Islet of Langerhans (tissue), 1 donor: ENCODE measurements around the gene OTUD4.

Experiments used
- FAIRE-seq: peaks from one replicate; lab custom pipeline; 2011; peaks lifted over from hg19 to GRCh38; lab: Jason Lieb, UNC

Gene OTUD4

GRCh38 chr4:145108128-145108527 lies 72.3 kb downstream of the OTUD4 start:
- FAIRE-seq: no peak

- FAIRE-seq: no peak
Measured at GRCh38 chr4:145107126-145107525, 73.3 kb downstream of the OTUD4 start.

DNA sequence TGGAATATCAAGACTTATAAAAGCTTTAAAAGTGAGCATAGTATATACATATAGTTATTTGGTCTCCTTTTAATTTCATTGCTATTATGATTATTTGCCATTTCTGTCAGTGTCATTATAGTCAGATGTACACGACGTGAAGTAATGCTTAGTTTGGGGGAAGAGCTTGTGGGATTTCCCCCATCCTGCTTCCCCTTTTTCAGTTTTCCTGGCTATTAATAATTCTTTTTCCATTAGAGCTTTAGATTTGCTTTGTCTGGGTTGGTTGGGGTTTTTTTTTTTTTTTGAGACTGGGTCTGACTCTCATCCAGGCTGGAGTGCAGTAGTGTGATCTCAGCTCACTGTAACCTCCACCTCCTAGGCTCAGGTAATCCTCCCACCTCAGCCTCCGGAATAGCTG lies 76.9 kb downstream of the OTUD4 start:
- FAIRE-seq: no peak

DNA sequence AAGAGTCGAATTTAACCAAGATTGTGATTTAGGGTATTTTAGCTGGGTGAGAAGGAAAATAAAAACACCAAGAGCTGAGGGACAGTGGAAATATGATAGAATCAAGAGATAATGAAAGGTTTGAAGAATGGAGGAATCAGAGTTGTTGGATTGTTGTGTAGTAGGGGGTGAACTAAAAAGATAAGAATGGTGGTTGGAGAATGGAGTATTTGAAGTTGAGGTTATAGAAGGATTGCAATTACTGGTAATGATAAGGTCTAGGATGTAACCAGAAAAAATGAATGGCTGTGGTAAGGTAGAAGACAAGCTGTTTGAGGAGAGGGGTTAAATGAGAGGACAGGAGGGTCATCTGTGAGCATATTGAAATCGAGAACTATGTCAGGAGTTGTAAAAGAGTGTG lies 77.8 kb downstream of the OTUD4 start:
- FAIRE-seq: no peak

DNA sequence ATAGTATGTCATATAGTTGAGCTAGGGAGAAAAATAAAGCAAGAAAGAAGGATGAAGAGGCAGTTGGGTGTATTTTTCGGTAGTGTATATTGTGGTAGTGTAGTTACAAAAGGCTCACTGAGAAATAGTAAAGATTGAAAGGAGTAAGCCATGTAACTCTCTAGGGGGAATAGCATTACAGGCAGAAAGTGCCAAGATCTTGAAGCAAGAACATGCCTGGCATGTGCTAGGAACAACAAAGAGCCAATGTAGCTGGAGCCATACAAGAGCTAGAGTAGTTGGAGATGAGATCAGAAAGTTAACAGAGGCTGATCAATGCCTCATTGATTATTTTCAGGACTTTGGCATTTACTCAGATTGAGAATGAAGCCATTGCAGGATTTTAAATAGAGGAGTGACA lies 79.3 kb downstream of the OTUD4 start:
- FAIRE-seq: no peak

- FAIRE-seq: no peak
Measured at GRCh38 chr4:145099653-145100052, 80.7 kb downstream of the OTUD4 start.

DNA sequence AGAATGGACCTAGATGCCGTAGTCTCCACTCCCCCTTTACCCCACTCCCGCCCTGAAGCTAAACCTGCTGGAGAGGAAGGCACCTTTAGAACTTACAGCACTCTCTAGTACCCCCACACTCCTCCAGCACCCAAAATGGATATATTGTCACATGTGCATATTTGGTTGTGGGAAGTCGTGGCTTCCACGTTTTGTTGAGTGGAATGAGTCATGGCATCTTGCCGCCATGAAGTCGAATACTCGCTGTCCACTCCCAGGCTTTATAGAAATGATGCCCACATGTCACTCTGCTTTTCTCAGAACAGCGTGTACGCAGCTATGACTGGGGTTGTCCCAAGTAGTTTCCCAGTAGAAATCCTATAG lies 81.7 kb downstream of the OTUD4 start:
- no peak for FAIRE-seq

- FAIRE-seq: no peak
Measured at GRCh38 chr4:145097821-145098674, 82.3 kb downstream of the OTUD4 start, which contains the start of the genes ABCE1 and ANAPC10. Gene ABCE1, plus strand, starts transcription at chr4:145098311. Its CDS starts 6,102 bp downstream, at chr4:145104413. Gene ANAPC10, minus strand, starts transcription at chr4:145098196. Its CDS starts 2,097 bp downstream, at chr4:145096099.

- no peak for FAIRE-seq
Measured at GRCh38 chr4:145097331-145097820, 83.0 kb downstream of the OTUD4 start.

GRCh38 chr4:145093638-145094037 lies 86.8 kb downstream of the OTUD4 start:
- FAIRE-seq: no peak

DNA sequence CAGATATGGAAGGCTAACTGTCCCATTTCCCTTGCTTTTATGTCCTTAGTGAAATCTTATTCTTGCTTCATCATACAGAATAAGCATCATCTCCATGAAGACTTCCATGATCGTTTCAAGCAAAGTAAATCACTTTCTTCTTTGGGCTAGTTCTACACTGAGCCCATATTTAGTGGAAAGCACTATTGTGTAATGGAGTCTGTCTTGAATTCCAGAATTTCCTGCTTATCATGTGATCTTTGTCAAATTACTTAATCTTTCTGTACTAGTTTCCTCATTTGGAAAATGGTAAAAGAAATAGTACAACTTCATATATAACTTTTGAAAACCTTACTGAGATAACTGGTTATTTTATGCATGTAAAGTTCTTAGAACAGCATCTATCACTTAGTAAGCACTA lies 90.0 kb downstream of the OTUD4 start:
- FAIRE-seq: no peak

- FAIRE-seq: no peak
Measured at GRCh38 chr4:145083891-145084605, 96.3 kb downstream of the OTUD4 start.
